B cell (primary cell): ENCODE data around the gene CDH2. TPM values are rescaled to one million over a fixed set of nuclear protein-coding genes. Genes with fewer than 3 reads are reported as not detected.

Experiments
- ATAC-seq: fragments of 200-7000 bp; cut with Tn5 transposase; one replicate; pipeline ENCODE4 v1.10.0; 2021; ENCODE audit warnings: low read depth, mild to moderate bottlenecking, moderate number of reproducible peaks, moderate library complexity
- CTCF ChIA-PET: fragments of 350-600 bp; sonication (Branson Sonifier 250); formaldehyde crosslinking; loops from one replicate; lab custom pipeline; 2021; ENCODE audit warnings: antibody characterized with exemption, inconsistent platforms; lab: Charles Lee
- POLR2A ChIA-PET: fragments of 350-600 bp; sonication (Branson Sonifier 250); formaldehyde crosslinking; loops from one replicate; lab custom pipeline; 2021; ENCODE audit warnings: antibody characterized with exemption; lab: Charles Lee
- DNase-seq: peaks from one replicate; pipeline ENCODE4 v3.0.0; 2013
- H2AFZ ChIP-seq: 2 replicates; pipeline ENCODE4 v1.6.1; 2012; ENCODE audit warnings: mild to moderate bottlenecking, low read depth, low read length; ENCODE audit not compliant: insufficient read depth, poor library complexity, severe bottlenecking
- H3K27ac ChIP-seq, 2 donors: 1 replicate in 1 of 2; 2 replicates in 1 of 2; pipeline ENCODE4 v1.5.1; 2012 to 2013; ENCODE audit warnings: low read length in 2 of 2, mild to moderate bottlenecking in 2 of 2, moderate library complexity in 1 of 2
- H3K27me3 ChIP-seq, 4 experiments: fragments of 200-600 bp in 1 of 4; sonication (generic) in 1 of 4; replicated peaks in 1 of 4; 1 replicate in 2 of 4; 2 replicates in 2 of 4; pipeline versions ENCODE4 v1.6.1 to v1.7.0; 2013 to 2016; ENCODE audit warnings: low read length in 3 of 4, mild to moderate bottlenecking in 2 of 4, mixed read lengths in 1 of 4, moderate library complexity in 1 of 4; ENCODE audit not compliant: insufficient read depth in 4 of 4, control insufficient read depth in 3 of 4; ENCODE audit errors: control extremely low read depth in 1 of 4
- H3K36me3 ChIP-seq, 2 experiments: replicated peaks in 1 of 2; 1 replicate in 1 of 2; 2 replicates in 1 of 2; pipeline versions ENCODE4 v1.6.1 to v1.7.1; 2013; ENCODE audit warnings: low read length in 1 of 2; ENCODE audit not compliant: insufficient read depth in 2 of 2, control insufficient read depth in 1 of 2; ENCODE audit errors: control extremely low read depth in 1 of 2, extremely low read depth in 1 of 2
- H3K4me1 ChIP-seq, 2 donors: fragments of 200-600 bp in 1 of 2; sonication (generic) in 1 of 2; 1 replicate in 1 of 2; 2 replicates in 1 of 2; pipeline versions ENCODE4 v1.5.1 to v1.6.1; 2013 to 2017; ENCODE audit warnings: low read length in 2 of 2; ENCODE audit not compliant: control insufficient read depth in 2 of 2, insufficient read depth in 2 of 2
- H3K4me2 ChIP-seq: replicated peaks from 2 replicates; pipeline ENCODE3; 2012; ENCODE audit warnings: mild to moderate bottlenecking, low read depth, low read length; ENCODE audit not compliant: poor library complexity, severe bottlenecking
- H3K4me3 ChIP-seq, 5 experiments: fragments of 200-600 bp in 1 of 5; sonication (generic) in 1 of 5; 1 replicate in 3 of 5; 2 replicates in 2 of 5; pipeline versions ENCODE4 v1.5.1 to v1.7.0; 2011 to 2016; ENCODE audit warnings: low read length in 4 of 5, mild to moderate bottlenecking in 4 of 5, low read depth in 2 of 5, control low read depth in 1 of 5, moderate library complexity in 1 of 5; ENCODE audit not compliant: insufficient read depth in 1 of 5; ENCODE audit errors: control extremely low read depth in 1 of 5, extremely low read depth in 1 of 5
- H3K79me2 ChIP-seq: fragments of 200-600 bp; sonication (generic); one replicate; pipeline ENCODE4 v1.6.0; 2016; ENCODE audit warnings: low read length; ENCODE audit not compliant: control insufficient read depth, insufficient read depth
- H3K9ac ChIP-seq: fragments of 200-600 bp; sonication (generic); 2 replicates; pipeline ENCODE4 v1.6.1; 2017; ENCODE audit warnings: mild to moderate bottlenecking, low read length, moderate library complexity
- H3K9me3 ChIP-seq, 3 donors: one replicate each; pipeline versions ENCODE4 v1.6.1 to v1.7.1; 2013; ENCODE audit warnings: low read length in 2 of 3; ENCODE audit not compliant: control insufficient read depth in 2 of 3, insufficient read depth in 1 of 3; ENCODE audit errors: control extremely low read depth in 1 of 3
- H4K20me1 ChIP-seq: 2 replicates; pipeline ENCODE4 v1.6.0; 2012; ENCODE audit warnings: mild to moderate bottlenecking, low read length; ENCODE audit not compliant: insufficient read depth, control insufficient read depth, poor library complexity, severe bottlenecking
- H3K27ac Mint-ChIP-seq: one replicate; pipeline ENCODE4 v1.8.0; 2021; ENCODE audit warnings: mixed read lengths
- H3K27me3 Mint-ChIP-seq: one replicate; pipeline ENCODE4 v1.8.0; 2021; ENCODE audit warnings: mixed read lengths
- H3K4me1 Mint-ChIP-seq: one replicate; pipeline ENCODE4 v1.8.0; 2021; ENCODE audit warnings: mixed read lengths
- H3K4me3 Mint-ChIP-seq: one replicate; pipeline ENCODE4 v1.8.0; 2021; ENCODE audit warnings: mixed read lengths
- H3K9me3 Mint-ChIP-seq: one replicate; pipeline ENCODE4 v1.8.0; 2022; ENCODE audit warnings: mixed read lengths; ENCODE audit not compliant: insufficient read depth
- EZH2 ChIP-seq: IDR thresholded peaks from 2 replicates; pipeline ENCODE4 v1.6.1; 2012; ENCODE audit warnings: borderline replicate concordance, low read depth, mild to moderate bottlenecking, moderate library complexity, low read length; ENCODE audit not compliant: insufficient read depth, poor library complexity, severe bottlenecking
- WGBS: methylation state at CpG from one replicate; pipeline ENCODE4 v1.1.5; 2013; ENCODE audit warnings: missing lambda C conversion rate; ENCODE audit not compliant: insufficient coverage; 5-methylcytosine and 5-hydroxymethylcytosine counted together
- intact Hi-C: fragments of 100-400 bp; cut with micrococcal nuclease; formaldehyde crosslinking; loops from one replicate; pipeline ENCODE4 v1.10.0; 2022
- polyA plus RNA-seq: library from polyadenylated mRNA; depleted of rRNA; stranded (reverse); fragments of >200 nt; gene quantifications from 2 replicates; pipeline ENCODE4 v1.2.3, GENCODE V29; 2012
- total RNA-seq, 2 donors: library from RNA; stranded (reverse); fragments of 120-200 nt in 1 of 2; gene quantifications; 1 replicate in 1 of 2; 2 replicates in 1 of 2; pipeline versions ENCODE4 v1.2.3 to v1.2.4, GENCODE V29; 2013 to 2022
- TF ChIP-seq, protein P1 (sequence below): fragments of 200-600 bp; IDR thresholded peaks from one replicate; pipeline ENCODE4 v1.8.0; 2022; ENCODE audit warnings: antibody characterized with exemption, mild to moderate bottlenecking

Gene CDH2
- total and polyA plus RNA-seq, 2 donors (not counting 1 experiment from before 2014, with no cell fraction given): not detected

- Mint-ChIP-seq H3K9me3 (no peaks in the 10 kb centered on the region), H3K4me3 (no peak overlapping the region), H3K4me1 (no peaks in the 10 kb centered on the region), H3K27ac (no peak overlapping the region), H3K27me3 (no peaks in the 10 kb centered on the region)
- WGBS: 89% methylated on average over 3 of the region's 5 CpGs
- H3K4me3 ChIP-seq: no peak overlapping the region
- no peaks in the 10 kb centered on the region for H4K20me1 ChIP-seq
- ChIA-PET CTCF (no interaction called here), POLR2A (no interaction called here)
- no peaks in the 10 kb centered on the region for H3K79me2 ChIP-seq
- no peaks in the 10 kb centered on the region for H3K4me1 ChIP-seq
- H3K9me3 ChIP-seq: peaks cover 0 to 4% (median 0%) of the 10 kb centered on the region in 3 donors
- no peak overlapping the region for H2AFZ ChIP-seq
- ATAC-seq: no peak
- no peak overlapping the region for H3K9ac ChIP-seq
- H3K27ac ChIP-seq: no peak overlapping the region
- no peak for DNase-seq
- intact Hi-C loops: no loop called here
- no peaks in the 10 kb centered on the region for H3K27me3 ChIP-seq
- H3K36me3 ChIP-seq: no peaks in the 10 kb centered on the region
- H3K4me2 ChIP-seq: no peak overlapping the region
- TF ChIP-seq, protein P1, sequence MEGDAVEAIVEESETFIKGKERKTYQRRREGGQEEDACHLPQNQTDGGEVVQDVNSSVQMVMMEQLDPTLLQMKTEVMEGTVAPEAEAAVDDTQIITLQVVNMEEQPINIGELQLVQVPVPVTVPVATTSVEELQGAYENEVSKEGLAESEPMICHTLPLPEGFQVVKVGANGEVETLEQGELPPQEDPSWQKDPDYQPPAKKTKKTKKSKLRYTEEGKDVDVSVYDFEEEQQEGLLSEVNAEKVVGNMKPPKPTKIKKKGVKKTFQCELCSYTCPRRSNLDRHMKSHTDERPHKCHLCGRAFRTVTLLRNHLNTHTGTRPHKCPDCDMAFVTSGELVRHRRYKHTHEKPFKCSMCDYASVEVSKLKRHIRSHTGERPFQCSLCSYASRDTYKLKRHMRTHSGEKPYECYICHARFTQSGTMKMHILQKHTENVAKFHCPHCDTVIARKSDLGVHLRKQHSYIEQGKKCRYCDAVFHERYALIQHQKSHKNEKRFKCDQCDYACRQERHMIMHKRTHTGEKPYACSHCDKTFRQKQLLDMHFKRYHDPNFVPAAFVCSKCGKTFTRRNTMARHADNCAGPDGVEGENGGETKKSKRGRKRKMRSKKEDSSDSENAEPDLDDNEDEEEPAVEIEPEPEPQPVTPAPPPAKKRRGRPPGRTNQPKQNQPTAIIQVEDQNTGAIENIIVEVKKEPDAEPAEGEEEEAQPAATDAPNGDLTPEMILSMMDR: no peak
- no peak for TF ChIP-seq EZH2
These were observed 174.1 kb downstream of the CDH2 start for GRCh38 chr18:28002841-28003240.

DNA sequence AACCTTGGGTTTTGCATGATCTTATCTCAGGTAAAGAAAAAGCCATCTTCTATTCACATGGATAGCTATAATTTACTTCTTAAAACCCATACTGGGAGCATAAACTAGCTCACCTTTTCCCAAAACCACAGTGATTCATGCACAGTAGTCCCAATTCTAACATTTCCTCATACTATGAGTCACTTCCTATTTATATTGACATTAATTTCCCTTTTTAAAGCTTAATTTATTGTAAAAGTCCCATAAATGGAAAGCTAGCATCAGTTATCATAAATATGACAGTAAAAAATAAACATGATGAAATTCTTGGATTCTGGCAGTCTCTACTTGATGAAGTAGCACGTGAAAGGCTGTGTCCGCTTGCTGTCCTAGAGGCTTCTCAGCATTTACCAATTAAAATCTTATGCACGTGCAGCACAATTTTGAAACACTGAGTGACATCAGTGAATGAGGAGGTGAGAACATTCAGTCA lies 180.1 kb downstream of the CDH2 start:
- no peaks in the 10 kb centered on the region for H3K4me1 Mint-ChIP-seq
- ChIA-PET POLR2A (no interaction called here), CTCF (no interaction called here)
- TF ChIP-seq EZH2: no peak
- TF ChIP-seq, protein P1: no peak
- H3K79me2 ChIP-seq: no peaks in the 10 kb centered on the region
- H3K27me3 ChIP-seq: no peaks in the 10 kb centered on the region
- no peak overlapping the region for H3K27ac ChIP-seq
- no peaks in the 10 kb centered on the region for H3K36me3 ChIP-seq
- no peak overlapping the region for H3K4me3 Mint-ChIP-seq
- no peak overlapping the region for H3K9ac ChIP-seq
- no peaks in the 10 kb centered on the region for H4K20me1 ChIP-seq
- H3K9me3 Mint-ChIP-seq: peaks cover 4% of the 10 kb centered on the region
- H3K27ac Mint-ChIP-seq: no peak overlapping the region
- H3K27me3 Mint-ChIP-seq: no peaks in the 10 kb centered on the region
- H3K9me3 ChIP-seq: peaks cover 0 to 4% (median 0%) of the 10 kb centered on the region in 3 donors
- WGBS: no CpG with 5 or more reads among the region's 3 CpGs
- ATAC-seq (no peak), DNase-seq (no peak)
- H3K4me3 ChIP-seq: no peak overlapping the region
- intact Hi-C loops: no loop called here
- no peaks in the 10 kb centered on the region for H3K4me1 ChIP-seq
- H3K4me2 ChIP-seq: no peak overlapping the region
- no peak overlapping the region for H2AFZ ChIP-seq
